SK-N-SH (cell line): ENCODE results near the gene SPOCK1. TPM values are rescaled to one million over a fixed set of nuclear protein-coding genes. Genes with fewer than 3 reads are reported as not detected.

Source experiments
- CTCF ChIA-PET: fragments of 300-600, 350-600 bp; formaldehyde crosslinking; extraction: SDS; loops from one replicate; lab custom pipeline; 2021; lab: Yijun Ruan, JAX
- POLR2A ChIA-PET: fragments of 350-600 bp; sonication (Branson Sonifier 250); formaldehyde crosslinking; extraction: SDS; loops from one replicate; lab custom pipeline; 2020; ENCODE audit warnings: antibody characterized with exemption, inconsistent platforms; lab: Yijun Ruan, JAX
- DNase-seq: peaks from one replicate; pipeline ENCODE4 v3.0.0; 2012
- H2AFZ ChIP-seq: fragments of 200-600 bp; sonication (generic); 2 replicates; pipeline ENCODE4 v1.8.1; 2016; ENCODE audit warnings: antibody characterized with exemption, mild to moderate bottlenecking, low read depth
- H3F3A ChIP-seq: fragments of 200-600 bp; sonication (generic); replicated peaks from 2 replicates; pipeline ENCODE3; 2016; ENCODE audit warnings: antibody characterized with exemption, mild to moderate bottlenecking; ENCODE audit not compliant: insufficient read depth
- H3K27ac ChIP-seq, 2 experiments: fragments of 200-500 bp in 1 of 2; fragments of 200-600 bp in 1 of 2; sonication (Bioruptor generic) in 1 of 2; sonication (generic), shearing (Covaris generic) in 1 of 2; 2 replicates each; pipeline versions ENCODE4 v1.5.1 to v1.6.1; 2014 to 2016; ENCODE audit warnings: low read depth in 2 of 2, inconsistent platforms in 1 of 2, low read length in 1 of 2, mild to moderate bottlenecking in 1 of 2, mixed read lengths in 1 of 2
- H3K27me3 ChIP-seq: fragments of 200-600 bp; sonication (generic), shearing (Covaris generic); 2 replicates; pipeline ENCODE4 v1.6.1; 2016; ENCODE audit warnings: mixed run types; ENCODE audit not compliant: insufficient read depth
- H3K36me3 ChIP-seq, 2 experiments: fragments of 200-500 bp in 1 of 2; fragments of 200-600 bp in 1 of 2; sonication (Bioruptor generic) in 1 of 2; sonication (generic) in 1 of 2; replicated peaks in 1 of 2; 2 replicates each; pipeline versions ENCODE3 to v1.5.1; 2014 to 2016; ENCODE audit warnings: low read length in 1 of 2, mild to moderate bottlenecking in 1 of 2; ENCODE audit not compliant: insufficient read depth in 2 of 2, control insufficient read depth in 1 of 2
- H3K4me1 ChIP-seq, 2 experiments: fragments of 200-500 bp in 1 of 2; fragments of 200-600 bp in 1 of 2; sonication (Bioruptor generic) in 1 of 2; sonication (generic), shearing (Covaris generic) in 1 of 2; 2 replicates each; pipeline versions ENCODE4 v1.5.1 to v1.6.1; 2014 to 2016; ENCODE audit warnings: low read depth in 1 of 2, low read length in 1 of 2, mixed run types in 1 of 2; ENCODE audit not compliant: insufficient read depth in 2 of 2, control insufficient read depth in 1 of 2
- H3K4me2 ChIP-seq: fragments of 200-600 bp; sonication (generic), shearing (Covaris generic); 2 replicates; pipeline ENCODE4 v1.6.1; 2017; ENCODE audit warnings: mixed run types
- H3K4me3 ChIP-seq, 2 experiments: fragments of 200-500 bp in 1 of 2; fragments of 200-600 bp in 1 of 2; sonication (Bioruptor generic) in 1 of 2; sonication (generic), shearing (Covaris generic) in 1 of 2; 2 replicates each; pipeline versions ENCODE4 v1.5.1 to v1.8.1; 2014 to 2016; ENCODE audit warnings: low read depth in 2 of 2, inconsistent platforms in 1 of 2, low read length in 1 of 2, mild to moderate bottlenecking in 1 of 2, mixed read lengths in 1 of 2, moderate library complexity in 1 of 2
- H3K79me2 ChIP-seq: fragments of 200-600 bp; sonication (generic); 2 replicates; pipeline ENCODE4 v1.8.1; 2017; ENCODE audit warnings: mild to moderate bottlenecking; ENCODE audit not compliant: insufficient read depth
- H3K9ac ChIP-seq: fragments of 200-600 bp; sonication (generic); 2 replicates; pipeline ENCODE4 v1.6.1; 2017; ENCODE audit warnings: mixed run types
- H3K9me2 ChIP-seq: fragments of 200-600 bp; sonication (generic); 2 replicates; pipeline ENCODE4 v1.6.1; 2017; ENCODE audit warnings: mixed run types
- H3K9me3 ChIP-seq: fragments of 200-600 bp; sonication (generic); 2 replicates; pipeline ENCODE4 v1.6.1; 2017; ENCODE audit warnings: mixed run types, mild to moderate bottlenecking, moderate library complexity
- H4K20me1 ChIP-seq: fragments of 200-600 bp; sonication (generic); 2 replicates; pipeline ENCODE4 v1.6.1; 2017; ENCODE audit warnings: mild to moderate bottlenecking, mixed run types; ENCODE audit not compliant: insufficient read depth
- ELF1 ChIP-seq: IDR thresholded peaks from 2 replicates; pipeline ENCODE4 v1.4.0; 2012
- FOXM1 ChIP-seq: IDR thresholded peaks from 2 replicates; pipeline ENCODE4 v1.4.0; 2012; ENCODE audit warnings: low read depth, mild to moderate bottlenecking
- NFIC ChIP-seq: IDR thresholded peaks from 2 replicates; pipeline ENCODE4 v1.4.0; 2012; ENCODE audit warnings: borderline replicate concordance
- POLR2AphosphoS5 ChIP-seq: IDR thresholded peaks from 2 replicates; pipeline ENCODE4 v1.6.1; 2012; ENCODE audit warnings: low read depth, low read length
- REST ChIP-seq: IDR thresholded peaks from 2 replicates; pipeline ENCODE4 v1.6.1; 2012; ENCODE audit warnings: mild to moderate bottlenecking, low read depth, low read length, moderate library complexity
- RFX5 ChIP-seq: IDR thresholded peaks from 2 replicates; pipeline ENCODE4 v1.6.1; 2012; ENCODE audit warnings: mild to moderate bottlenecking, improper control_type of control experiment, low read length
- SMC3 ChIP-seq: IDR thresholded peaks from 2 replicates; pipeline ENCODE4 v1.6.1; 2012; ENCODE audit warnings: low read depth, low read length, improper control_type of control experiment
- TEAD4 ChIP-seq: IDR thresholded peaks from 2 replicates; pipeline ENCODE4 v1.4.0; 2012; ENCODE audit warnings: mild to moderate bottlenecking, borderline replicate concordance; ENCODE audit not compliant: insufficient read depth
- USF1 ChIP-seq: IDR thresholded peaks from 2 replicates; pipeline ENCODE4 v1.4.0; 2012; ENCODE audit warnings: low read depth, borderline replicate concordance
- WGBS: methylation state at CpG from one replicate; pipeline ENCODE4 v1.1.6; 2017; ENCODE audit warnings: low lambda C conversion rate; 5-methylcytosine and 5-hydroxymethylcytosine counted together
- polyA plus RNA-seq, 3 experiments: library from polyadenylated mRNA; depleted of rRNA; stranded (reverse); fragments of >200 nt; gene quantifications; 2 replicates each; pipeline ENCODE4 v1.2.3, GENCODE V29; 2012
- TF ChIP-seq, protein P1 (sequence below): fragments of 150-350 bp; IDR thresholded peaks from 2 replicates; pipeline ENCODE4 v1.6.1; 2017; ENCODE audit warnings: antibody characterized with exemption, low read length, low read depth, borderline replicate concordance

SPOCK1 gene
- polyA plus RNA-seq, 1 of the 3 experiments (the other 2 are of a cell fraction), result 11.3 TPM

DNA sequence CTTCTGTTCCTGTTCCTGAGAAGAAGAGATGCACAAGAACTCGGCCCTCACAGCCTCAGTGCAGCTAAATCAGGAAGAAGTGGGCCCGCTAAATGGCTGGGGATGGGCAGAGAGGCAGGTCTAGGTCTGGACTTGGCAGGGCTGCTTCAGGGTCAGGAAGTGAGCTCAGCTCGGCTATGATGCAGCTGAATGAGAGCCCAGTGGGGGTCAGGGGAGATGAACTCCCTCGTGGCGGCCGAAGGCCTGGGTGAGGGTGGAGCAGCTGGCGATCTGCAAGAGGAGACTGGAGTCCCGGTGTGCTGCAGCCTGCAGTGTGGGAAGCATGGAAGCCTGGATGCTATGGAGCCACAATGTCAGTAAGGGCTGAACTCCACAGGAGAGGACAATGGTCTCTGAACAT, 466.2 kb downstream of the SPOCK1 start:
- Histone ChIP-seq H3K36me3 (no peaks in the 10 kb centered on the region), H3K9me3 (no peaks in the 10 kb centered on the region), H3K4me1 (no peaks in the 10 kb centered on the region), H3K4me3 (no peak overlapping the region), H2AFZ (no peak overlapping the region), H3K79me2 (no peaks in the 10 kb centered on the region), H3F3A (no peaks in the 10 kb centered on the region), H4K20me1 (no peaks in the 10 kb centered on the region), H3K27ac (no peak overlapping the region), H3K9ac (no peak overlapping the region)
- no peak for DNase-seq
- 67% methylated on average over 8 of the region's 8 CpGs for WGBS
- POLR2A ChIA-PET, result no interaction called here
- no peak for TF ChIP-seq FOXM1
- no peak for TF ChIP-seq USF1
- no peak for TF ChIP-seq SMC3
- TF ChIP-seq RFX5, result no peak
- no peak for TF ChIP-seq ELF1
- TF ChIP-seq, protein P1, sequence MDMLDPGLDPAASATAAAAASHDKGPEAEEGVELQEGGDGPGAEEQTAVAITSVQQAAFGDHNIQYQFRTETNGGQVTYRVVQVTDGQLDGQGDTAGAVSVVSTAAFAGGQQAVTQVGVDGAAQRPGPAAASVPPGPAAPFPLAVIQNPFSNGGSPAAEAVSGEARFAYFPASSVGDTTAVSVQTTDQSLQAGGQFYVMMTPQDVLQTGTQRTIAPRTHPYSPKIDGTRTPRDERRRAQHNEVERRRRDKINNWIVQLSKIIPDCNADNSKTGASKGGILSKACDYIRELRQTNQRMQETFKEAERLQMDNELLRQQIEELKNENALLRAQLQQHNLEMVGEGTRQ, result no peak
- no peak for TF ChIP-seq REST
- TF ChIP-seq, all 33 proteins: peak for 0
- H3K9me2 ChIP-seq, result no peaks in the 10 kb centered on the region
- CTCF ChIA-PET, result no interaction called here
- H3K4me2 ChIP-seq, result no peak overlapping the region
- no peaks in the 10 kb centered on the region for H3K27me3 ChIP-seq

- DNase-seq, result no peak
- Histone ChIP-seq H3K4me3 (no peak overlapping the region), H3K4me2 (no peak overlapping the region), H3K9me2 (no peaks in the 10 kb centered on the region), H3K9ac (no peak overlapping the region), H3K4me1 (peaks cover 0 to 2% of the 10 kb centered on the region in 2 experiments; a peak in 2 of 4 replicates), H3K9me3 (no peaks in the 10 kb centered on the region), H3F3A (no peaks in the 10 kb centered on the region), H3K36me3 (no peaks in the 10 kb centered on the region), H3K27ac (no peak overlapping the region), H3K79me2 (no peaks in the 10 kb centered on the region), H4K20me1 (no peaks in the 10 kb centered on the region), H2AFZ (no peak overlapping the region), H3K27me3 (no peaks in the 10 kb centered on the region)
- 0% methylated on average over 1 of the region's 1 CpG for WGBS
- no peak for TF ChIP-seq NFIC
- TF ChIP-seq POLR2AphosphoS5, result no peak
- TF ChIP-seq TEAD4, result no peak
- ChIA-PET POLR2A (no interaction called here), CTCF (interaction anchor here (0.6 kb wide), 1 partner anchor 1032 kb away, joined by 3 read pairs; no protein-coding TSS in a partner anchor)
Observed at GRCh38 chr5:137027758-137028157, 471.4 kb downstream of the SPOCK1 start.
